Activated CD4-positive, CD25-positive, alpha-beta regulatory T cell treated with anti-CD3 and anti-CD28 coated beads, Interleukin-2, amount 50 U/mL, for 72 hours (primary cell): ENCODE results near the gene DCAF4.
"Not testable (repeated sequence)": the region's sequence is repeated elsewhere in the genome, so short reads cannot be mapped to it uniquely, and the experiment has no call there.

Source experiments
- DNase-seq: peaks from one replicate; pipeline ENCODE4 v3.0.0; 2021

Gene DCAF4

GRCh38 chr14:72941286-72941985, 15.2 kb downstream of the DCAF4 start:
- DNase-seq: no peak

GRCh38 chr14:72942934-72943333, 16.7 kb downstream of the DCAF4 start:
- DNase-seq: no peak

GRCh38 chr14:72943876-72944430, 17.7 kb downstream of the DCAF4 start:
- DNase-seq: no peak

GRCh38 chr14:72945356-72946027, 19.2 kb downstream of the DCAF4 start:
- DNase-seq: no peak

- DNase-seq: no peak
Observed at GRCh38 chr14:72946491-72946890, 20.2 kb downstream of the DCAF4 start.

- DNase-seq: no peak
Observed at GRCh38 chr14:72947366-72948160, 21.3 kb downstream of the DCAF4 start.

GRCh38 chr14:72948481-72949138, 22.3 kb downstream of the DCAF4 start:
- DNase-seq: peak; percentile 70

GRCh38 chr14:72952171-72952570, 25.9 kb downstream of the DCAF4 start:
- no peak for DNase-seq

GRCh38 chr14:72956741-72957140, 30.5 kb downstream of the DCAF4 start:
- DNase-seq: not testable (repeated sequence)

GRCh38 chr14:72957213-72957612, 30.9 kb downstream of the DCAF4 start:
- no peak for DNase-seq

- DNase-seq: no peak
Observed at GRCh38 chr14:72958548-72958947, 32.3 kb downstream of the DCAF4 start.

- not testable (repeated sequence) for DNase-seq
Observed at GRCh38 chr14:72961016-72961415, 34.8 kb downstream of the DCAF4 start.

- DNase-seq: no peak
Observed at GRCh38 chr14:72961579-72962335, 35.5 kb downstream of the DCAF4 start.

- not testable (repeated sequence) for DNase-seq
Observed at GRCh38 chr14:72962336-72962754, 36.1 kb downstream of the DCAF4 start.

GRCh38 chr14:72962829-72963312, 36.6 kb downstream of the DCAF4 start:
- no peak for DNase-seq

GRCh38 chr14:72965249-72965648, 39.0 kb downstream of the DCAF4 start:
- DNase-seq: no peak

GRCh38 chr14:72966038-72966437, 39.8 kb downstream of the DCAF4 start:
- DNase-seq: no peak

GRCh38 chr14:72968316-72968715, 42.1 kb downstream of the DCAF4 start:
- DNase-seq: no peak

- no peak for DNase-seq
Observed at GRCh38 chr14:72970058-72970630, 43.9 kb downstream of the DCAF4 start.

GRCh38 chr14:72970824-72971434, 44.7 kb downstream of the DCAF4 start:
- no peak for DNase-seq

- DNase-seq: no peak
Observed at GRCh38 chr14:72974661-72975060, 48.4 kb downstream of the DCAF4 start.
